Gastrocnemius medialis (tissue), 4 donors: ENCODE results near the gene CELF1. TPM values are rescaled to one million over a fixed set of nuclear protein-coding genes. Genes with fewer than 3 reads are reported as not detected.

Experiments
- ATAC-seq, 2 donors: fragments of 150-250 bp; one replicate each; pipeline ENCODE4 v1.9.1; 2016
- DNase-seq, 2 donors: peaks; one replicate each; pipeline ENCODE4 v3.0.0-alpha.2; 2019
- H3K27ac ChIP-seq, 4 donors: fragments of 200-600 bp; sonication (generic); 1 replicate in 1 of 4; 2 replicates in 3 of 4; pipeline ENCODE4 v1.5.1; 2016 to 2018; ENCODE audit warnings: mild to moderate bottlenecking in 2 of 4, moderate library complexity in 1 of 4
- H3K27me3 ChIP-seq, 3 donors: fragments of 200-600 bp; sonication (generic) in 2 of 3; 1 replicate in 1 of 3; 2 replicates in 2 of 3; pipeline versions ENCODE4 v1.5.1 to v1.6.0; 2016 to 2019; ENCODE audit warnings: mild to moderate bottlenecking in 1 of 3, moderate library complexity in 1 of 3
- H3K36me3 ChIP-seq, 2 donors: fragments of 200-600 bp; sonication (generic) in 1 of 2; one replicate each; pipeline ENCODE4 v1.5.1; 2017 to 2018
- H3K4me1 ChIP-seq, 2 donors: fragments of 200-600 bp; sonication (generic) in 1 of 2; one replicate each; pipeline ENCODE4 v1.5.1; 2016 to 2017; ENCODE audit warnings: mild to moderate bottlenecking in 2 of 2
- H3K4me3 ChIP-seq, 4 donors: fragments of 200-600 bp; sonication (generic) in 3 of 4; 1 replicate in 1 of 4; 2 replicates in 3 of 4; pipeline ENCODE4 v1.5.1; 2016 to 2019; ENCODE audit warnings: mild to moderate bottlenecking in 2 of 4
- H3K9me3 ChIP-seq, 3 donors: fragments of 200-600 bp; sonication (generic) in 2 of 3; 1 replicate in 1 of 3; 2 replicates in 2 of 3; pipeline ENCODE4 v1.5.1; 2016 to 2019
- CTCF ChIP-seq, 5 experiments: fragments of 450-650 bp in 3 of 5; fragments of 200-600 bp in 2 of 5; sonication (generic) in 2 of 5; IDR thresholded peaks in 4 of 5; conservative IDR thresholded peaks in 1 of 5; 1 replicate in 4 of 5; 2 replicates in 1 of 5; pipeline ENCODE4 v1.5.1; 2016 to 2019; ENCODE audit warnings: antibody characterized with exemption in 5 of 5, mild to moderate bottlenecking in 3 of 5, moderate library complexity in 3 of 5
- POLR2A ChIP-seq, 2 donors: fragments of 450-650 bp; IDR thresholded peaks; one replicate each; pipeline ENCODE4 v1.6.1; 2017; ENCODE audit warnings: antibody characterized with exemption in 2 of 2, mild to moderate bottlenecking in 2 of 2, moderate library complexity in 2 of 2
- in situ Hi-C, 4 donors: fragments of 200-750 bp; cut with MboI; loops; one replicate each; pipeline versions ENCODE4 v1.15.0 to v1.8.0; 2017; ENCODE audit warnings: low sequenced_read_pairs in 4 of 4
- intact Hi-C: fragments of 100-400 bp; cut with DNase I; formaldehyde crosslinking; loops from one replicate; pipeline ENCODE4 v1.15.1; 2023; ENCODE audit warnings: low total_unique reads
- total RNA-seq, 4 donors: library from RNA; depleted of rRNA; stranded (reverse); fragments of >200 nt; gene quantifications; one replicate each; pipeline versions ENCODE4 v1.1.0 to v1.2.3, GENCODE V29; 2016

CELF1 gene
- total RNA-seq, 4 donors from 2014 or later = 106 to 185 (median 136) TPM

GRCh38 chr11:47524291-47524874, 28.5 kb downstream of the CELF1 start:
- TF ChIP-seq CTCF (IDR thresholded peaks at IDR 0.05 in 4 of 5, conservative IDR thresholded peaks at IDR 0.05 in 1 of 5) (no peak), POLR2A (IDR thresholded peaks at IDR 0.05) (peak in 1 of 2 donors; percentile 55)
- peaks cover 87 to 88% of the 10 kb centered on the region in 2 donors for H3K4me1 ChIP-seq
- peak in 1 of 2 donors; percentile 55 for DNase-seq
- H3K27me3 ChIP-seq = no peaks in the 10 kb centered on the region
- H3K27ac ChIP-seq = peak overlapping the region; percentile 87 to 94 (median 91)
- intact Hi-C loops = loop anchor here (2.0 kb wide), 1 partner anchor 28 kb away; the partner anchor contains the start of gene CELF1
- in situ Hi-C loops = no loop called here
- H3K9me3 ChIP-seq = no peaks in the 10 kb centered on the region
- peak overlapping the region; percentile 3 to 36 (median 26) for H3K4me3 ChIP-seq
- no peaks in the 10 kb centered on the region for H3K36me3 ChIP-seq
- ATAC-seq = peak; percentile 21 to 23

- Histone ChIP-seq H3K9me3 (no peaks in the 10 kb centered on the region), H3K36me3 (no peaks in the 10 kb centered on the region), H3K27ac (peak overlapping the region; percentile 87 to 94 (median 91)), H3K4me1 (peaks cover 91 to 95% of the 10 kb centered on the region in 2 donors), H3K4me3 (peak overlapping the region in 3 of 4 donors; percentile 3 to 28 (median 24)), H3K27me3 (no peaks in the 10 kb centered on the region)
- intact Hi-C loops (loop anchor here (2.0 kb wide), 1 partner anchor 29 kb away; the partner anchor contains the start of gene CELF1), in situ Hi-C loops (no loop called here)
- peak; percentile 51 to 68 for DNase-seq
- ATAC-seq = peak; percentile 92 to 94
- TF ChIP-seq POLR2A (IDR thresholded peaks at IDR 0.05) = peak in 1 of 2 donors; percentile 15
- no peak for TF ChIP-seq CTCF (IDR thresholded peaks at IDR 0.05 in 4 of 5, conservative IDR thresholded peaks at IDR 0.05 in 1 of 5)
Observed at GRCh38 chr11:47523490-47524225, 29.3 kb downstream of the CELF1 start.

GRCh38 chr11:47518212-47518964, 34.5 kb downstream of the CELF1 start:
- no peaks in the 10 kb centered on the region for H3K36me3 ChIP-seq
- no peaks in the 10 kb centered on the region for H3K27me3 ChIP-seq
- ATAC-seq (peak in 1 of 2 donors; percentile 8), DNase-seq (no peak)
- H3K4me3 ChIP-seq = peak overlapping the region in 1 of 4 donors; percentile 13
- peaks cover 92 to 100% of the 10 kb centered on the region in 2 donors for H3K4me1 ChIP-seq
- peak overlapping the region; percentile 87 to 94 (median 91) for H3K27ac ChIP-seq
- intact Hi-C loops (no loop called here), in situ Hi-C loops (no loop called here)
- no peak for TF ChIP-seq POLR2A (IDR thresholded peaks at IDR 0.05)
- TF ChIP-seq CTCF (IDR thresholded peaks at IDR 0.05 in 4 of 5, conservative IDR thresholded peaks at IDR 0.05 in 1 of 5) = no peak
- H3K9me3 ChIP-seq = no peaks in the 10 kb centered on the region

- H3K27ac ChIP-seq = peak overlapping the region; percentile 87 to 94 (median 91)
- peaks cover 85 to 99% of the 10 kb centered on the region in 2 donors for H3K4me1 ChIP-seq
- no peak for DNase-seq
- in situ Hi-C loops = no loop called here
- no peak overlapping the region for H3K4me3 ChIP-seq
- no peaks in the 10 kb centered on the region for H3K27me3 ChIP-seq
- no peak for ATAC-seq
- H3K36me3 ChIP-seq = no peaks in the 10 kb centered on the region
- intact Hi-C loops = no loop called here
- H3K9me3 ChIP-seq = no peaks in the 10 kb centered on the region
- TF ChIP-seq POLR2A (IDR thresholded peaks at IDR 0.05) (no peak), CTCF (IDR thresholded peaks at IDR 0.05 in 4 of 5, conservative IDR thresholded peaks at IDR 0.05 in 1 of 5) (no peak)
Observed at GRCh38 chr11:47516984-47517853, 35.7 kb downstream of the CELF1 start.
